GM18508 (cell line): Measurements from ENCODE around the gene AKT1S1.
"Not testable (repeated sequence)": the region's sequence is repeated elsewhere in the genome, so short reads cannot be mapped to it uniquely, and the experiment has no call there.

Source experiments
- ATAC-seq: cut with Tn5 transposase; IDR thresholded peaks from one replicate; pipeline ENCODE4 v1.9.1; 2021; ENCODE audit warnings: moderate number of reproducible peaks; ENCODE audit not compliant: insufficient read depth, unreplicated experiment

The AKT1S1 gene

GRCh38 chr19:49819452-49820115 lies 57.6 kb downstream of the AKT1S1 start:
- ATAC-seq: not testable (repeated sequence)
